Esophagus muscularis mucosa (tissue), 4 donors: Measurements from ENCODE around the gene SLC26A5.

ENCODE experiments used
- CTCF ChIP-seq, 3 experiments: fragments of 200-600 bp in 2 of 3; fragments of 450-650 bp in 1 of 3; sonication (generic) in 2 of 3; IDR thresholded peaks; one replicate each; pipeline ENCODE4 v1.5.1; 2017 to 2019; ENCODE audit warnings: antibody characterized with exemption in 3 of 3, mild to moderate bottlenecking in 2 of 3, moderate library complexity in 1 of 3
- EP300 ChIP-seq: sonication (generic); formaldehyde crosslinking; IDR thresholded peaks from one replicate; pipeline ENCODE4 v1.6.1; 2017; ENCODE audit warnings: antibody characterized with exemption
- POLR2AphosphoS5 ChIP-seq, 2 donors: sonication (generic); formaldehyde crosslinking; IDR thresholded peaks; one replicate each; pipeline ENCODE4 v1.6.1; 2017; ENCODE audit warnings: antibody characterized with exemption in 2 of 2

- no peak for TF ChIP-seq CTCF (IDR thresholded peaks at IDR 0.05)
- no peak for TF ChIP-seq POLR2AphosphoS5 (IDR thresholded peaks at IDR 0.05)
- TF ChIP-seq EP300, result no peak
These were observed 107.1 kb downstream of the SLC26A5 start for GRCh38 chr7:103338864-103339263.
